ENCODE results near the gene PRKAG2. TPM values are rescaled to one million over a fixed set of nuclear protein-coding genes. Genes with fewer than 3 reads are reported as not detected.

Gene PRKAG2
- polyA plus RNA-seq, 1 of the 3 experiments (the other 2 are of a cell fraction): 51.6 TPM

DNA sequence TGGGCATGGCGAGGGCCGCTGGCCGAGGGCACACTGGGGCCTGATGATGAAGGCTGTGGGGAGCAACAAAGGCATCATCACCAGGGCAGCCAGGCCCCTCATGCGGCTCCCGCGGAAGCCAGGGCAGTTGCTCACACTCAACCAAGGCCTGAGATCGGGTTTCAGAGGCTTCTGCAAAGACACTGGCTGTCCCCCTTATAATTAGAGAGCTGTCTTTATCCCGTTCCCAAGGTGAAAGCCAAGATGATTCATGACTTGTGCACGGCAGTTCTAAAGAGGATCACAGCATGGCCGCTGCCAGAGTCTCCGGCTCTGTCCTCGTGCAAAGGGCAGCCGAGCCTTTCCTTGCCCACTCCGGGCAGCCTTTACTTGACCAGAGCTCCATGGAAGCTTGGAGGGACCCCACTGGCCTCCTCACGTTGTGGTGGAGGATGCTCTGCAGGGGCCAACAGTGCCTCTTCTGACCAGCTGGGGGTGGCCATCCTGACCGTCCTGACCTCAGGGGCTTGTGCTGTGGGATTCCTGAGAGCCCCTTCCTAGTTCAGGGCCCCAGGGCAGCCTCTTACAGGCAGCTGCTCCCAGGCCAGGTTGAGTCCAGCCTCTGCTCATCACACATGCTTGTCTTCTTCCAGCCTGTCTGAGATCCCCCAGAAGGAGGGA is 82.3 kb downstream of the PRKAG2 start:
- 90% methylated on average over 12 of the region's 16 CpGs for WGBS (ENCODE audit: low lambda C conversion rate)
- TF ChIP-seq ELF1 (IDR thresholded peaks at IDR 0.05): no peak
- TF ChIP-seq, protein P1, sequence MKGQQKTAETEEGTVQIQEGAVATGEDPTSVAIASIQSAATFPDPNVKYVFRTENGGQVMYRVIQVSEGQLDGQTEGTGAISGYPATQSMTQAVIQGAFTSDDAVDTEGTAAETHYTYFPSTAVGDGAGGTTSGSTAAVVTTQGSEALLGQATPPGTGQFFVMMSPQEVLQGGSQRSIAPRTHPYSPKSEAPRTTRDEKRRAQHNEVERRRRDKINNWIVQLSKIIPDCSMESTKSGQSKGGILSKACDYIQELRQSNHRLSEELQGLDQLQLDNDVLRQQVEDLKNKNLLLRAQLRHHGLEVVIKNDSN (IDR thresholded peaks at IDR 0.05; ENCODE audit: borderline replicate concordance, low read depth): no peak
- TF ChIP-seq RXRA (IDR thresholded peaks at IDR 0.05; ENCODE audit: borderline replicate concordance, low read depth): no peak
- TF ChIP-seq TAF1 (IDR thresholded peaks at IDR 0.05; ENCODE audit: borderline replicate concordance, low read depth, low read length): no peak
- no peak for TF ChIP-seq MEF2A (IDR thresholded peaks at IDR 0.05; ENCODE audit: borderline replicate concordance, low read depth)
- TF ChIP-seq, protein P2, sequence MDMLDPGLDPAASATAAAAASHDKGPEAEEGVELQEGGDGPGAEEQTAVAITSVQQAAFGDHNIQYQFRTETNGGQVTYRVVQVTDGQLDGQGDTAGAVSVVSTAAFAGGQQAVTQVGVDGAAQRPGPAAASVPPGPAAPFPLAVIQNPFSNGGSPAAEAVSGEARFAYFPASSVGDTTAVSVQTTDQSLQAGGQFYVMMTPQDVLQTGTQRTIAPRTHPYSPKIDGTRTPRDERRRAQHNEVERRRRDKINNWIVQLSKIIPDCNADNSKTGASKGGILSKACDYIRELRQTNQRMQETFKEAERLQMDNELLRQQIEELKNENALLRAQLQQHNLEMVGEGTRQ (IDR thresholded peaks at IDR 0.05; ENCODE audit: borderline replicate concordance, low read depth, low read length): no peak
- no peak for TF ChIP-seq TEAD4 (IDR thresholded peaks at IDR 0.05; ENCODE audit: borderline replicate concordance, insufficient read depth)
- no peak for TF ChIP-seq RCOR1 (IDR thresholded peaks at IDR 0.05; ENCODE audit: low read length)
- no peak for TF ChIP-seq RAD21 (IDR thresholded peaks at IDR 0.05; ENCODE audit: low read length)
- TF ChIP-seq TCF12 (IDR thresholded peaks at IDR 0.05): no peak
- no peak for TF ChIP-seq SMC3 (IDR thresholded peaks at IDR 0.05; ENCODE audit: low read depth, low read length)
- TF ChIP-seq NRF1 (IDR thresholded peaks at IDR 0.05; ENCODE audit: low read depth, low read length): no peak
- TF ChIP-seq, protein P3, sequence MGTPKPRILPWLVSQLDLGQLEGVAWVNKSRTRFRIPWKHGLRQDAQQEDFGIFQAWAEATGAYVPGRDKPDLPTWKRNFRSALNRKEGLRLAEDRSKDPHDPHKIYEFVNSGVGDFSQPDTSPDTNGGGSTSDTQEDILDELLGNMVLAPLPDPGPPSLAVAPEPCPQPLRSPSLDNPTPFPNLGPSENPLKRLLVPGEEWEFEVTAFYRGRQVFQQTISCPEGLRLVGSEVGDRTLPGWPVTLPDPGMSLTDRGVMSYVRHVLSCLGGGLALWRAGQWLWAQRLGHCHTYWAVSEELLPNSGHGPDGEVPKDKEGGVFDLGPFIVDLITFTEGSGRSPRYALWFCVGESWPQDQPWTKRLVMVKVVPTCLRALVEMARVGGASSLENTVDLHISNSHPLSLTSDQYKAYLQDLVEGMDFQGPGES (IDR thresholded peaks at IDR 0.05; ENCODE audit: low read depth, low read length): no peak
- TF ChIP-seq GABPA (IDR thresholded peaks at IDR 0.05; ENCODE audit: low read depth): no peak
- TF ChIP-seq, protein P4, sequence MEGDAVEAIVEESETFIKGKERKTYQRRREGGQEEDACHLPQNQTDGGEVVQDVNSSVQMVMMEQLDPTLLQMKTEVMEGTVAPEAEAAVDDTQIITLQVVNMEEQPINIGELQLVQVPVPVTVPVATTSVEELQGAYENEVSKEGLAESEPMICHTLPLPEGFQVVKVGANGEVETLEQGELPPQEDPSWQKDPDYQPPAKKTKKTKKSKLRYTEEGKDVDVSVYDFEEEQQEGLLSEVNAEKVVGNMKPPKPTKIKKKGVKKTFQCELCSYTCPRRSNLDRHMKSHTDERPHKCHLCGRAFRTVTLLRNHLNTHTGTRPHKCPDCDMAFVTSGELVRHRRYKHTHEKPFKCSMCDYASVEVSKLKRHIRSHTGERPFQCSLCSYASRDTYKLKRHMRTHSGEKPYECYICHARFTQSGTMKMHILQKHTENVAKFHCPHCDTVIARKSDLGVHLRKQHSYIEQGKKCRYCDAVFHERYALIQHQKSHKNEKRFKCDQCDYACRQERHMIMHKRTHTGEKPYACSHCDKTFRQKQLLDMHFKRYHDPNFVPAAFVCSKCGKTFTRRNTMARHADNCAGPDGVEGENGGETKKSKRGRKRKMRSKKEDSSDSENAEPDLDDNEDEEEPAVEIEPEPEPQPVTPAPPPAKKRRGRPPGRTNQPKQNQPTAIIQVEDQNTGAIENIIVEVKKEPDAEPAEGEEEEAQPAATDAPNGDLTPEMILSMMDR (IDR thresholded peaks at IDR 0.05): no peak
- TF ChIP-seq NFIC (IDR thresholded peaks at IDR 0.05; ENCODE audit: borderline replicate concordance): no peak
- Histone ChIP-seq H3K27me3 (ENCODE audit: insufficient read depth) (0 out of 2 replicates have a peak, but pooled peaks cover 5% of the 10 kb centered on the region), H2AFZ (ENCODE audit: low read depth) (no peak overlapping the region), H4K20me1 (ENCODE audit: insufficient read depth) (no peaks in the 10 kb centered on the region), H3K4me3 (ENCODE audit: low read depth in 2 of 2, low read length in 1 of 2) (no peak overlapping the region), H3K4me1 (ENCODE audit: control insufficient read depth in 1 of 2, insufficient read depth in 2 of 2, low read depth in 1 of 2, low read length in 1 of 2) (peaks cover 0 to 19% of the 10 kb centered on the region in 2 experiments; a peak in 1 of 4 replicates), H3K79me2 (ENCODE audit: insufficient read depth) (no peaks in the 10 kb centered on the region), H3K9ac (no peak overlapping the region), H3K9me2 (no peaks in the 10 kb centered on the region), H3K27ac (ENCODE audit: low read depth in 2 of 2, low read length in 1 of 2) (no peak overlapping the region), H3K36me3 (replicated peaks in 1 of 2; ENCODE audit: control insufficient read depth in 1 of 2, insufficient read depth in 2 of 2, low read length in 1 of 2) (no peaks in the 10 kb centered on the region), H3F3A (replicated peaks; ENCODE audit: insufficient read depth) (no peaks in the 10 kb centered on the region), H3K9me3 (no peaks in the 10 kb centered on the region), H3K4me2 (no peak overlapping the region)
- DNase-seq: no peak
- ChIA-PET CTCF (interaction anchor here (33.3 kb wide), 1 partner anchor 11 kb away, joined by 325 read pairs; no protein-coding TSS in a partner anchor), POLR2A (no interaction called here)
